Measurements from ENCODE around the gene FAM131C.

Gene FAM131C

DNA sequence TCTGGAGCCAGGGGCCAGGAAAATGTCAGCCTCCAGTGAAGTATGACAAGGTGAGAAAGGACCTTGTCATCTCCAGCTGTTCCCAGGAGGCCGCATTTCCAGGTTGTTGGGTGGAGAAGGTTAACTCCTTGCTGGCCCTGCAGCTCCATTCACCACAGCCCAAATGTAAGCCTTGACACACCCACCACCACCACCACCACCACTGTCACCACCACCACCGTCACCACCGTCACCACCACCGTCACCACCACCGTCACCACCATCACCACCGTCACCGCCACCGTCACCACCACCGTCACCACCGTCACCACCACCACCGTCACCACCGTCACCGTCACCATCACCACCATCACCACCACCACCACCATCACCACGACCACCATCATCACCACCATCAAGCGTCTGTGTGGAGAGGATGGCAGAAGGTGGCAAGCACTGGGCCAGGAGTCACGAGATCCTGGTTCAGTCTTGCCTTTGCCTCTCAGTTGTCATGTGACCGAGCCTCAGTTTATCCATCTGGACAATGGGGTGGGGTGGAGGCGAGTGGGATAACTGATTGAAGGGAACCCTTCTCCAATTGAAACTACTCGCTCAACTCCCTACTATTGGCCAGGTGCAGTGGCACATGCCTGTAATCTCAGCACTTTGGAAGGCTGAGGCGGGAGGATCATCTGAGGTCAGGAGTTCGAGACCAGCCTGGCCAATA is 21.2 kb upstream of the FAM131C start:
- H3K36me3 ChIP-seq = no peaks in the 10 kb centered on the region
- no peaks in the 10 kb centered on the region for H3K27me3 ChIP-seq
- no peak for TF ChIP-seq CTCF (IDR thresholded peaks at IDR 0.05; ENCODE audit: low read depth, low read length)
- no peaks in the 10 kb centered on the region for H3K4me1 ChIP-seq
- no peak for DNase-seq
- no peaks in the 10 kb centered on the region for H3K9me3 ChIP-seq
- H3K4me3 ChIP-seq (ENCODE audit: low read depth, low read length) = no peak overlapping the region

DNA sequence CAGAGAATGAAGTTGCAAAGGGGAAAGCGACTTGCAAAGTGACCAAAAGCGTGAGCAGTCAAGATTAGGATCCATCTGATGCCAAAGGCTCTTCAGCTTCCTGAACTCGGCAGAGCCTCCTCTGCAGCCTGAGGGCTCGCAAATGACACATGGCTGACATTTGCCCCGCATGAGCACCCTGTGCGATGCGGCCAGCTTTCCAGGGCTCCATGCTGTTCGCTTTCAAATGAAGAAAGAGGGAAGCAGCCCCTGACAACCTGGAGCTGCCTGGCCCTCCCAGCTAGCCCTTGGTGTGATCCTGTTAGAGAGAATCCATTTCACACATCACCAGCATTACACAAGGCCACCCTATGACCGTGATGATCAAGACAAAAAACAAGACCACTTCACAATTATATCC is 20.2 kb upstream of the FAM131C start:
- H3K9me3 ChIP-seq = no peaks in the 10 kb centered on the region
- H3K27me3 ChIP-seq = no peaks in the 10 kb centered on the region
- no peak for TF ChIP-seq CTCF (IDR thresholded peaks at IDR 0.05; ENCODE audit: low read depth, low read length)
- no peak overlapping the region for H3K4me3 ChIP-seq (ENCODE audit: low read depth, low read length)
- DNase-seq = no peak
- H3K4me1 ChIP-seq = no peaks in the 10 kb centered on the region
- H3K36me3 ChIP-seq = no peaks in the 10 kb centered on the region

DNA sequence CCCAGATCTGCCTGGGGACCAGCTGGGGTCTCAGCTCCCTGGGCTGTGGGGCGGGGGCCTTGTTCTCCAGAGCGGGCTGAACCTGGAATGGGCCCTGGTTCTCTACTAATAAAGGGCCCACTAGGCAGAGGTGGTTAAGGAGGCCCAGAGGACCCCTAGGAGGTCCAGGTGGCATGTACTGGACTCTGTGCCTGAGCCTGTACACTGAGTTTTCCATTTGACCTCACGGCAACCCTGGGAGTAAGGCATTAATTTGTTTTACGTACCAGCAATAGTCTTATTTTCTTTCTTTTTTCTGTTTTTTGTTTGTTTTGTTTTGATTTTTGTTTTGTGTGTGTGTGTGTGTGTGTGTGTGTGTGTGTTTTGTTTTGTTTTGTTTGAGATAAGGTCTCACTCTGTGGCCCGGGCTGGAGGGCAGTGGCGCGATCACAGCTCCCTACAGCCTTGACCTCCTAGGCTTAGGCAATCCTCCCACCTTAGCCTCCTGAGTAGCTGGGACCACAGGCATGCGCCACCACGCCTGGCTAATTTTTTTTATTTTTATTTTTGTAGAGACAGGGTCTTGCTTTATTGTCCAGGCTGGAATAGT is 19.6 kb upstream of the FAM131C start:
- Histone ChIP-seq H3K9me3 (no peaks in the 10 kb centered on the region), H3K27me3 (no peaks in the 10 kb centered on the region), H3K4me3 (ENCODE audit: low read depth, low read length) (no peak overlapping the region), H3K4me1 (no peaks in the 10 kb centered on the region), H3K36me3 (no peaks in the 10 kb centered on the region)
- DNase-seq = no peak
- no peak for TF ChIP-seq CTCF (IDR thresholded peaks at IDR 0.05; ENCODE audit: low read depth, low read length)

GRCh38 chr1:16092097-16092922 is 18.9 kb upstream of the FAM131C start:
- no peaks in the 10 kb centered on the region for H3K4me1 ChIP-seq
- no peak for TF ChIP-seq CTCF (IDR thresholded peaks at IDR 0.05; ENCODE audit: low read depth, low read length)
- DNase-seq = no peak

GRCh38 chr1:16091296-16091695 is 17.8 kb upstream of the FAM131C start:
- no peak for DNase-seq
- Histone ChIP-seq H3K27me3 (no peaks in the 10 kb centered on the region), H3K4me3 (ENCODE audit: low read depth, low read length) (no peak overlapping the region), H3K9me3 (no peaks in the 10 kb centered on the region), H3K36me3 (no peaks in the 10 kb centered on the region), H3K4me1 (no peaks in the 10 kb centered on the region)
- TF ChIP-seq CTCF (IDR thresholded peaks at IDR 0.05; ENCODE audit: low read depth, low read length) = no peak

More at GRCh38 chr1:16092097-16092922, 18.9 kb upstream of the FAM131C start:
- no peaks in the 10 kb centered on the region for H3K27me3 ChIP-seq
- no peaks in the 10 kb centered on the region for H3K9me3 ChIP-seq
- H3K36me3 ChIP-seq = no peaks in the 10 kb centered on the region
- no peak overlapping the region for H3K4me3 ChIP-seq (ENCODE audit: low read depth, low read length)
